Activated T-cell treated with anti-CD3 and anti-CD28 coated beads, Interleukin-2, amount 50 U/mL, for 48 hours (primary cell): Measurements from ENCODE around the gene ZNF714.
"Not testable (repeated sequence)": the region's sequence is repeated elsewhere in the genome, so short reads cannot be mapped to it uniquely, and the experiment has no call there.

Experiments used
- DNase-seq, 2 experiments: peaks; one replicate each; pipeline ENCODE4 v3.0.0-alpha.2; 2020

Gene ZNF714

GRCh38 chr19:21133633-21134032 is 51.6 kb downstream of the ZNF714 start:
- DNase-seq = no peak

GRCh38 chr19:21134934-21135366 is 52.9 kb downstream of the ZNF714 start:
- DNase-seq = no peak

- no peak for DNase-seq
Measured at GRCh38 chr19:21135433-21135832, 53.4 kb downstream of the ZNF714 start.

- no peak for DNase-seq
Measured at GRCh38 chr19:21138130-21138529, 56.1 kb downstream of the ZNF714 start.

GRCh38 chr19:21141006-21141405 is 59.0 kb downstream of the ZNF714 start:
- not testable (repeated sequence) for DNase-seq

- DNase-seq = peak; percentile 88 to 90
Measured at GRCh38 chr19:21141787-21142464, 59.9 kb downstream of the ZNF714 start, which contains the start of gene ZNF431. TSS of gene ZNF431 (plus strand) at chr19:21142040. CDS start at chr19:21142184, 144 bp downstream.

- no peak for DNase-seq
Measured at GRCh38 chr19:21143428-21143827, 61.4 kb downstream of the ZNF714 start.

GRCh38 chr19:21143854-21144253 is 61.9 kb downstream of the ZNF714 start:
- no peak for DNase-seq

GRCh38 chr19:21147540-21147939 is 65.5 kb downstream of the ZNF714 start:
- no peak for DNase-seq

GRCh38 chr19:21148681-21149080 is 66.7 kb downstream of the ZNF714 start:
- no peak for DNase-seq

GRCh38 chr19:21149877-21150276 is 67.9 kb downstream of the ZNF714 start:
- DNase-seq = no peak

- no peak for DNase-seq
Measured at GRCh38 chr19:21151460-21151859, 69.5 kb downstream of the ZNF714 start.

GRCh38 chr19:21158523-21159135 is 76.6 kb downstream of the ZNF714 start:
- DNase-seq = no peak

GRCh38 chr19:21164541-21164940 is 82.5 kb downstream of the ZNF714 start:
- no peak for DNase-seq

- DNase-seq = no peak
Measured at GRCh38 chr19:21166436-21166835, 84.4 kb downstream of the ZNF714 start.
